Occipital lobe (tissue), 2 donors: ENCODE data around the gene TAF4. TPM values are rescaled to one million over a fixed set of nuclear protein-coding genes. Genes with fewer than 3 reads are reported as not detected.
"Not testable (repeated sequence)": the region's sequence is repeated elsewhere in the genome, so short reads cannot be mapped to it uniquely, and the experiment has no call there.

ENCODE experiments used
- DNase-seq: peaks from one replicate; lab custom pipeline; 2025; lab: John Stamatoyannopoulos, UW
- total RNA-seq: library from RNA; depleted of rRNA; stranded (reverse); fragments of >200 nt; gene quantifications from one replicate; pipeline ENCODE4 v1.2.3, GENCODE V29; 2014

The TAF4 gene
- total RNA-seq, 1 donor from 2014 or later: 8.6 TPM

GRCh38 chr20:61948586-61949362 is 116.9 kb downstream of the TAF4 start:
- no peak for DNase-seq

- not testable (repeated sequence) for DNase-seq
Measured at GRCh38 chr20:61948056-61948455, 117.6 kb downstream of the TAF4 start.

- not testable (repeated sequence) for DNase-seq
Measured at GRCh38 chr20:61945495-61945894, 120.2 kb downstream of the TAF4 start.

GRCh38 chr20:61944967-61945366 is 120.7 kb downstream of the TAF4 start:
- DNase-seq: not testable (repeated sequence)

- DNase-seq: no peak
Measured at GRCh38 chr20:61942526-61942925, 123.2 kb downstream of the TAF4 start.

GRCh38 chr20:61941721-61942405 is 123.8 kb downstream of the TAF4 start:
- DNase-seq: no peak

- no peak for DNase-seq
Measured at GRCh38 chr20:61940976-61941720, 124.5 kb downstream of the TAF4 start.

GRCh38 chr20:61940491-61940890 is 125.2 kb downstream of the TAF4 start:
- no peak for DNase-seq

- no peak for DNase-seq
Measured at GRCh38 chr20:61939691-61940360, 125.9 kb downstream of the TAF4 start.

GRCh38 chr20:61938839-61939690 is 126.6 kb downstream of the TAF4 start:
- no peak for DNase-seq

- no peak for DNase-seq
Measured at GRCh38 chr20:61937963-61938838, 127.5 kb downstream of the TAF4 start.

- DNase-seq: no peak
Measured at GRCh38 chr20:61937146-61937962, 128.3 kb downstream of the TAF4 start.

- no peak for DNase-seq
Measured at GRCh38 chr20:61936701-61937131, 129.0 kb downstream of the TAF4 start.

- no peak for DNase-seq
Measured at GRCh38 chr20:61935926-61936700, 129.6 kb downstream of the TAF4 start.

GRCh38 chr20:61934716-61935530 is 130.8 kb downstream of the TAF4 start:
- DNase-seq: no peak

GRCh38 chr20:61933951-61934715 is 131.5 kb downstream of the TAF4 start:
- no peak for DNase-seq
